ENCODE data around the gene GRB10.

GRB10 gene

GRCh38 chr7:50659329-50659965 lies 123.2 kb downstream of the GRB10 start:
- Histone ChIP-seq H3K4me1 (ENCODE audit: insufficient read depth, low read length) (no peaks in the 10 kb centered on the region), H2AFZ (ENCODE audit: low read depth, low read length) (no peak overlapping the region), H3K27me3 (ENCODE audit: insufficient read depth, low read length, poor library complexity) (peaks cover 18% of the 10 kb centered on the region), H3K27ac (ENCODE audit: low read length) (no peak overlapping the region), H3K4me2 (ENCODE audit: insufficient read depth, low read length) (no peak overlapping the region), H3K4me3 (ENCODE audit: low read depth in 1 of 2, low read length in 2 of 2) (no peak overlapping the region), H3K9me3 (ENCODE audit: insufficient read depth, low read length, severe bottlenecking) (no peaks in the 10 kb centered on the region), H3K36me3 (ENCODE audit: insufficient read depth, low read length) (no peaks in the 10 kb centered on the region), H3K79me2 (ENCODE audit: insufficient read depth, low read length) (no peaks in the 10 kb centered on the region), H3K9ac (ENCODE audit: low read depth, low read length) (no peak overlapping the region), H4K20me1 (ENCODE audit: insufficient read depth, low read length) (no peaks in the 10 kb centered on the region)
- DNase-seq: no peak
- no peak; the same call in 2 of the 3 replicates for ATAC-seq (ENCODE audit: insufficient read depth, low read depth)
- TF ChIP-seq CTCF (IDR thresholded peaks at IDR 0.05; ENCODE audit: borderline replicate concordance, extremely low read depth, low read length, poor library complexity, severe bottlenecking): no peak
- TF ChIP-seq EZH2 (IDR thresholded peaks at IDR 0.05; ENCODE audit: borderline replicate concordance, low read depth, low read length, severe bottlenecking): no peak

GRCh38 chr7:50658696-50659095 lies 124.0 kb downstream of the GRB10 start:
- ATAC-seq (ENCODE audit: insufficient read depth, low read depth) (no peak), DNase-seq (no peak)
- no peaks in the 10 kb centered on the region for H3K36me3 ChIP-seq (ENCODE audit: insufficient read depth, low read length)
- no peaks in the 10 kb centered on the region for H3K9me3 ChIP-seq (ENCODE audit: insufficient read depth, low read length, severe bottlenecking)
- H3K4me1 ChIP-seq (ENCODE audit: insufficient read depth, low read length): no peaks in the 10 kb centered on the region
- H4K20me1 ChIP-seq (ENCODE audit: insufficient read depth, low read length): no peaks in the 10 kb centered on the region
- H2AFZ ChIP-seq (ENCODE audit: low read depth, low read length): no peak overlapping the region
- no peak for TF ChIP-seq EZH2 (IDR thresholded peaks at IDR 0.05; ENCODE audit: borderline replicate concordance, low read depth, low read length, severe bottlenecking)
- TF ChIP-seq CTCF (IDR thresholded peaks at IDR 0.05; ENCODE audit: borderline replicate concordance, extremely low read depth, low read length, poor library complexity, severe bottlenecking): no peak
- H3K9ac ChIP-seq (ENCODE audit: low read depth, low read length): no peak overlapping the region
- H3K79me2 ChIP-seq (ENCODE audit: insufficient read depth, low read length): no peaks in the 10 kb centered on the region
- no peak overlapping the region for H3K4me3 ChIP-seq (ENCODE audit: low read depth in 1 of 2, low read length in 2 of 2)
- H3K27ac ChIP-seq (ENCODE audit: low read length): no peak overlapping the region
- no peak overlapping the region for H3K4me2 ChIP-seq (ENCODE audit: insufficient read depth, low read length)
- H3K27me3 ChIP-seq (ENCODE audit: insufficient read depth, low read length, poor library complexity): peaks cover 24% of the 10 kb centered on the region

- no peaks in the 10 kb centered on the region for H4K20me1 ChIP-seq (ENCODE audit: insufficient read depth, low read length)
- H3K4me2 ChIP-seq (ENCODE audit: insufficient read depth, low read length): no peak overlapping the region
- no peak overlapping the region for H3K27ac ChIP-seq (ENCODE audit: low read length)
- H3K4me1 ChIP-seq (ENCODE audit: insufficient read depth, low read length): no peaks in the 10 kb centered on the region
- no peaks in the 10 kb centered on the region for H3K9me3 ChIP-seq (ENCODE audit: insufficient read depth, low read length, severe bottlenecking)
- H3K79me2 ChIP-seq (ENCODE audit: insufficient read depth, low read length): no peaks in the 10 kb centered on the region
- H3K36me3 ChIP-seq (ENCODE audit: insufficient read depth, low read length): no peaks in the 10 kb centered on the region
- no peak for TF ChIP-seq CTCF (IDR thresholded peaks at IDR 0.05; ENCODE audit: borderline replicate concordance, extremely low read depth, low read length, poor library complexity, severe bottlenecking)
- TF ChIP-seq EZH2 (IDR thresholded peaks at IDR 0.05; ENCODE audit: borderline replicate concordance, low read depth, low read length, severe bottlenecking): no peak
- ATAC-seq (ENCODE audit: insufficient read depth, low read depth) (no peak), DNase-seq (no peak)
- H3K27me3 ChIP-seq (ENCODE audit: insufficient read depth, low read length, poor library complexity): peaks cover 32% of the 10 kb centered on the region
- H3K4me3 ChIP-seq (ENCODE audit: low read depth in 1 of 2, low read length in 2 of 2): no peak overlapping the region
- no peak overlapping the region for H3K9ac ChIP-seq (ENCODE audit: low read depth, low read length)
- H2AFZ ChIP-seq (ENCODE audit: low read depth, low read length): no peak overlapping the region
These were observed 124.8 kb downstream of the GRB10 start for GRCh38 chr7:50657912-50658311.
